HL-60 (cell line): Measurements from ENCODE around the gene ITPK1.
A peak's percentile ranks its signal among the peaks of the same experiment; 100 is the strongest.

ENCODE experiments used
- DNase-seq, 2 experiments: peaks; one replicate each; pipeline ENCODE4 v3.0.0-alpha.2; 2010 to 2020; ENCODE audit warnings: low read depth in 1 of 2, low spot score in 1 of 2
- H3K27ac ChIP-seq: fragments of 250-450 bp; sonication (Bioruptor Pico); replicated peaks from 2 replicates; pipeline ENCODE4 v1.5.1; 2020; ENCODE audit warnings: mild to moderate bottlenecking, moderate library complexity
- H3K27me3 ChIP-seq: fragments of 250-450 bp; sonication (Bioruptor Pico); 2 replicates; pipeline ENCODE4 v1.5.1; 2021; ENCODE audit warnings: mild to moderate bottlenecking, moderate library complexity; ENCODE audit not compliant: insufficient read depth, poor library complexity, severe bottlenecking
- H3K4me3 ChIP-seq: replicated peaks from 2 replicates; pipeline ENCODE4 v1.5.1; 2011; ENCODE audit warnings: mild to moderate bottlenecking, control low read depth, low read length; ENCODE audit not compliant: insufficient read depth
- GABPA ChIP-seq: IDR thresholded peaks from 2 replicates; pipeline ENCODE4 v1.6.1; 2012; ENCODE audit warnings: low read depth
- POLR2AphosphoS5 ChIP-seq: IDR thresholded peaks from 2 replicates; pipeline ENCODE4 v1.6.1; 2012; ENCODE audit warnings: low read depth
- REST ChIP-seq: IDR thresholded peaks from 2 replicates; pipeline ENCODE4 v1.6.1; 2012; ENCODE audit warnings: low read depth; ENCODE audit not compliant: insufficient replicate concordance
- SPI1 ChIP-seq: IDR thresholded peaks from 2 replicates; pipeline ENCODE4 v1.6.1; 2012; ENCODE audit warnings: low read depth, mild to moderate bottlenecking, borderline replicate concordance
- TF ChIP-seq, protein P1 (sequence below): IDR thresholded peaks from one replicate; pipeline ENCODE4 v1.5.1; 2011; ENCODE audit warnings: low read length, control low read depth, inconsistent platforms; ENCODE audit not compliant: insufficient read depth

ITPK1 gene

GRCh38 chr14:93033084-93033982 lies 82.4 kb downstream of the ITPK1 start:
- TF ChIP-seq GABPA, result no peak
- TF ChIP-seq, protein P1, sequence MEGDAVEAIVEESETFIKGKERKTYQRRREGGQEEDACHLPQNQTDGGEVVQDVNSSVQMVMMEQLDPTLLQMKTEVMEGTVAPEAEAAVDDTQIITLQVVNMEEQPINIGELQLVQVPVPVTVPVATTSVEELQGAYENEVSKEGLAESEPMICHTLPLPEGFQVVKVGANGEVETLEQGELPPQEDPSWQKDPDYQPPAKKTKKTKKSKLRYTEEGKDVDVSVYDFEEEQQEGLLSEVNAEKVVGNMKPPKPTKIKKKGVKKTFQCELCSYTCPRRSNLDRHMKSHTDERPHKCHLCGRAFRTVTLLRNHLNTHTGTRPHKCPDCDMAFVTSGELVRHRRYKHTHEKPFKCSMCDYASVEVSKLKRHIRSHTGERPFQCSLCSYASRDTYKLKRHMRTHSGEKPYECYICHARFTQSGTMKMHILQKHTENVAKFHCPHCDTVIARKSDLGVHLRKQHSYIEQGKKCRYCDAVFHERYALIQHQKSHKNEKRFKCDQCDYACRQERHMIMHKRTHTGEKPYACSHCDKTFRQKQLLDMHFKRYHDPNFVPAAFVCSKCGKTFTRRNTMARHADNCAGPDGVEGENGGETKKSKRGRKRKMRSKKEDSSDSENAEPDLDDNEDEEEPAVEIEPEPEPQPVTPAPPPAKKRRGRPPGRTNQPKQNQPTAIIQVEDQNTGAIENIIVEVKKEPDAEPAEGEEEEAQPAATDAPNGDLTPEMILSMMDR, result no peak
- no peak for TF ChIP-seq REST
- TF ChIP-seq POLR2AphosphoS5, result no peak
- TF ChIP-seq SPI1, result no peak
- DNase-seq, result peak in 1 of 2 experiments; percentile 31
- no peaks in the 10 kb centered on the region for H3K27me3 ChIP-seq
- H3K27ac ChIP-seq, result peak overlapping the region; percentile 45
- H3K4me3 ChIP-seq, result no peak overlapping the region

DNA sequence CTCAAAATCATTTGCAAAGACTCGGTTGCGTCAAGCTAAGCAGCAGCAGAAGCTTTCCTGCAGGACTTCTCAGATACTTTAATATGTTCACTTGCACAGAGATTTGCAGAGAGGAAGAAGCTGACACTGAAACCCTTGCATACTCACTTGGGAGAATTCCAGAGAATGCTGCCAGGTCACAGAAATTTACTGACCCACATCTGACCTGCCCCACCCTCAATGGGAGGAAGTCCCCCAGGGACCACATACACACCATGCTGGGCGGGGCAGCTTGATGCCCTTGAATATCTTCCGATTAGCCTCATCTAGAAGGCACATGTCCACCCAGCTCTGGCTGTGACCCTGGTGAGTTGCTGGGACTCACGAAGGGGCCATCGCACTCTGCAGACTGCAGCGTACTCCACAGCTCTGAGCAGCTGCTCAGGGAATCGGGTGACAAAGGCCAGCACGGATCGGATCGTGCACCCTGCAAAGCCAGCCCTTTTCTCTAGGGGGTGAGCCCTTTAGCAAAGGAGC lies 83.2 kb downstream of the ITPK1 start:
- TF ChIP-seq REST, result no peak
- TF ChIP-seq SPI1, result peak; percentile 39; the same call in 1 of the 2 replicates
- no peak for TF ChIP-seq GABPA
- DNase-seq, result peak; percentile 59 to 75
- no peak overlapping the region for H3K4me3 ChIP-seq
- no peaks in the 10 kb centered on the region for H3K27me3 ChIP-seq
- peak overlapping the region; percentile 37; the same call in 1 of the 2 replicates for H3K27ac ChIP-seq

GRCh38 chr14:93031505-93032315 lies 84.0 kb downstream of the ITPK1 start:
- no peak overlapping the region for H3K27ac ChIP-seq
- no peak for TF ChIP-seq GABPA
- no peak for TF ChIP-seq POLR2AphosphoS5
- no peak for TF ChIP-seq REST
- no peak for TF ChIP-seq SPI1
- H3K4me3 ChIP-seq, result no peak overlapping the region

More at GRCh38 chr14:93031505-93032315, 84.0 kb downstream of the ITPK1 start:
- no peaks in the 10 kb centered on the region for H3K27me3 ChIP-seq
- no peak for DNase-seq
